HFFc6 (cell line): ENCODE measurements around the gene B3GAT1. TPM values are rescaled to one million over a fixed set of nuclear protein-coding genes. Genes with fewer than 3 reads are reported as not detected.

ENCODE experiments used
- DNase-seq: peaks from one replicate; pipeline ENCODE4 v3.0.0-alpha.2; 2018
- H3K27ac Mint-ChIP-seq: 2 replicates; pipeline ENCODE4 v1.8.0; 2020; ENCODE audit warnings: mild to moderate bottlenecking, mixed read lengths
- H3K27me3 Mint-ChIP-seq: 2 replicates; pipeline ENCODE4 v1.8.0; 2021; ENCODE audit warnings: mild to moderate bottlenecking, moderate library complexity, mixed read lengths; ENCODE audit not compliant: insufficient read depth
- H3K36me3 Mint-ChIP-seq: 2 replicates; pipeline ENCODE4 v1.8.0; 2021; ENCODE audit warnings: low read depth, mixed read lengths
- H3K4me1 Mint-ChIP-seq: 2 replicates; pipeline ENCODE4 v1.8.0; 2020; ENCODE audit warnings: low read depth, mixed read lengths
- H3K4me3 Mint-ChIP-seq: 2 replicates; pipeline ENCODE4 v1.8.0; 2020; ENCODE audit warnings: mild to moderate bottlenecking, moderate library complexity, mixed read lengths
- H3K9me3 Mint-ChIP-seq: 2 replicates; pipeline ENCODE4 v1.8.0; 2020; ENCODE audit warnings: mild to moderate bottlenecking, mixed read lengths
- CTCF ChIP-seq: fragments of 200-600 bp; sonication (generic); IDR thresholded peaks from 2 replicates; pipeline ENCODE4 v1.5.0; 2021; ENCODE audit warnings: antibody characterized with exemption, mild to moderate bottlenecking
- total RNA-seq, 6 experiments: library from RNA; stranded (reverse); fragmentation: NEBNext Ultra II Directional; extraction: Animal tissue kit (Norgen Biotek cat#: 25700); gene quantifications; 2 replicates in 1 of 6; 3 replicates in 5 of 6; pipeline ENCODE4 v1.2.3, GENCODE V29; 2021

B3GAT1 gene
- total RNA-seq, 6 experiments from 2014 or later = not detected

GRCh38 chr11:134443246-134443645 lies 31.2 kb upstream of the B3GAT1 start:
- no peak for TF ChIP-seq CTCF
- Mint-ChIP-seq H3K36me3 (peaks cover 14% of the 10 kb centered on the region), H3K4me1 (no peaks in the 10 kb centered on the region), H3K9me3 (peaks cover 65% of the 10 kb centered on the region), H3K4me3 (no peak overlapping the region), H3K27ac (no peak overlapping the region), H3K27me3 (no peaks in the 10 kb centered on the region)
- no peak for DNase-seq

- no peak for TF ChIP-seq CTCF
- H3K27ac Mint-ChIP-seq = no peak overlapping the region
- no peak for DNase-seq
- no peaks in the 10 kb centered on the region for H3K27me3 Mint-ChIP-seq
- H3K4me1 Mint-ChIP-seq = no peaks in the 10 kb centered on the region
- no peak overlapping the region for H3K4me3 Mint-ChIP-seq
- H3K36me3 Mint-ChIP-seq = peaks cover 14% of the 10 kb centered on the region
- peaks cover 65% of the 10 kb centered on the region for H3K9me3 Mint-ChIP-seq
Observed at GRCh38 chr11:134442246-134442645, 30.2 kb upstream of the B3GAT1 start.

GRCh38 chr11:134441706-134442105 lies 29.7 kb upstream of the B3GAT1 start:
- Mint-ChIP-seq H3K27ac (no peak overlapping the region), H3K4me3 (no peak overlapping the region), H3K36me3 (peaks cover 14% of the 10 kb centered on the region), H3K9me3 (peaks cover 67% of the 10 kb centered on the region), H3K27me3 (no peaks in the 10 kb centered on the region), H3K4me1 (no peaks in the 10 kb centered on the region)
- no peak for TF ChIP-seq CTCF
- DNase-seq = no peak

GRCh38 chr11:134441281-134441680 lies 29.2 kb upstream of the B3GAT1 start:
- no peak for DNase-seq
- TF ChIP-seq CTCF = no peak
- Mint-ChIP-seq H3K4me1 (no peaks in the 10 kb centered on the region), H3K4me3 (no peak overlapping the region), H3K27me3 (no peaks in the 10 kb centered on the region), H3K9me3 (peaks cover 70% of the 10 kb centered on the region), H3K36me3 (peaks cover 14% of the 10 kb centered on the region), H3K27ac (no peak overlapping the region)

- Mint-ChIP-seq H3K36me3 (peaks cover 14% of the 10 kb centered on the region), H3K4me1 (no peaks in the 10 kb centered on the region), H3K27me3 (no peaks in the 10 kb centered on the region), H3K27ac (no peak overlapping the region), H3K9me3 (peaks cover 70% of the 10 kb centered on the region), H3K4me3 (no peak overlapping the region)
- DNase-seq = no peak
- no peak for TF ChIP-seq CTCF
Observed at GRCh38 chr11:134440851-134441250, 28.8 kb upstream of the B3GAT1 start.
